Effector memory CD8-positive, alpha-beta T cell (primary cell): Measurements from ENCODE around the gene SOCS4.
"Not testable (repeated sequence)": the region's sequence is repeated elsewhere in the genome, so short reads cannot be mapped to it uniquely, and the experiment has no call there.

ENCODE experiments used
- ATAC-seq: fragments of 150-1000 bp; cut with Tn5 transposase; replicated peaks from 2 replicates; pipeline ENCODE4 v1.10.0; 2021; ENCODE audit warnings: mild to moderate bottlenecking, moderate library complexity
- DNase-seq, 3 experiments: peaks; one replicate each; pipeline ENCODE4 v3.0.0; 2021
- H3K27ac Mint-ChIP-seq, 2 donors: one replicate each; pipeline ENCODE4 v1.8.0; 2022; ENCODE audit warnings: mild to moderate bottlenecking in 2 of 2, mixed read lengths in 2 of 2, moderate library complexity in 2 of 2
- H3K27me3 Mint-ChIP-seq, 2 donors: one replicate each; pipeline ENCODE4 v1.8.0; 2022; ENCODE audit warnings: mixed read lengths in 2 of 2
- H3K36me3 Mint-ChIP-seq: one replicate; pipeline ENCODE4 v1.8.0; 2022; ENCODE audit warnings: mild to moderate bottlenecking, moderate library complexity, mixed read lengths; ENCODE audit not compliant: insufficient read depth
- H3K4me1 Mint-ChIP-seq, 2 donors: one replicate each; pipeline ENCODE4 v1.8.0; 2022; ENCODE audit warnings: low read depth in 2 of 2, mixed read lengths in 2 of 2
- H3K4me3 Mint-ChIP-seq, 2 donors: one replicate each; pipeline ENCODE4 v1.8.0; 2022; ENCODE audit warnings: mild to moderate bottlenecking in 2 of 2, mixed read lengths in 2 of 2, moderate library complexity in 2 of 2
- H3K9me3 Mint-ChIP-seq, 2 donors: one replicate each; pipeline ENCODE4 v1.8.0; 2022; ENCODE audit warnings: mixed read lengths in 2 of 2

Gene SOCS4

DNA sequence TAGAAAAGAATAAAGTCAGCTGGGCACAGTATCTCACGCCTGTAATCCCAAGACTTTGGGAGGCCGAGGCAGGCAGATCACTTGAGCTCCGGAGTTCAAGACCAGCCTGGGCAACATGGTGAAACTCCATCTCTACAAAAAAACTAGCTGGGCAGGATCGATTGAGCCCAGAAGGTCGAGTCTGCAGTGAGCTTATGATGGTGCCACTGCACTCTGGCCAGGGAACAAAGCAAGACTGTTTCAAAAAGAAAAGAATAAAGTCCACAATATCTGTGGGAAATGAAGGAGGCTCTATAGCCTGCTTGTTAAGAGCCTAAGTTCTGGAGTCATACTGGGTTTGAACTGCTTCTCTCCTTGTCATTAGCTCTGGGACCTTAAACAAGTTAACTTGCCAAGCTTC, 32.3 kb downstream of the SOCS4 start:
- no peak for DNase-seq
- H3K27me3 Mint-ChIP-seq: no peaks in the 10 kb centered on the region
- H3K27ac Mint-ChIP-seq: peak overlapping the region; percentile 51 to 83
- peaks cover 24 to 55% of the 10 kb centered on the region in 2 donors for H3K4me1 Mint-ChIP-seq
- ATAC-seq: no peak
- peaks cover 70% of the 10 kb centered on the region for H3K36me3 Mint-ChIP-seq
- no peak overlapping the region for H3K4me3 Mint-ChIP-seq
- no peaks in the 10 kb centered on the region for H3K9me3 Mint-ChIP-seq

DNA sequence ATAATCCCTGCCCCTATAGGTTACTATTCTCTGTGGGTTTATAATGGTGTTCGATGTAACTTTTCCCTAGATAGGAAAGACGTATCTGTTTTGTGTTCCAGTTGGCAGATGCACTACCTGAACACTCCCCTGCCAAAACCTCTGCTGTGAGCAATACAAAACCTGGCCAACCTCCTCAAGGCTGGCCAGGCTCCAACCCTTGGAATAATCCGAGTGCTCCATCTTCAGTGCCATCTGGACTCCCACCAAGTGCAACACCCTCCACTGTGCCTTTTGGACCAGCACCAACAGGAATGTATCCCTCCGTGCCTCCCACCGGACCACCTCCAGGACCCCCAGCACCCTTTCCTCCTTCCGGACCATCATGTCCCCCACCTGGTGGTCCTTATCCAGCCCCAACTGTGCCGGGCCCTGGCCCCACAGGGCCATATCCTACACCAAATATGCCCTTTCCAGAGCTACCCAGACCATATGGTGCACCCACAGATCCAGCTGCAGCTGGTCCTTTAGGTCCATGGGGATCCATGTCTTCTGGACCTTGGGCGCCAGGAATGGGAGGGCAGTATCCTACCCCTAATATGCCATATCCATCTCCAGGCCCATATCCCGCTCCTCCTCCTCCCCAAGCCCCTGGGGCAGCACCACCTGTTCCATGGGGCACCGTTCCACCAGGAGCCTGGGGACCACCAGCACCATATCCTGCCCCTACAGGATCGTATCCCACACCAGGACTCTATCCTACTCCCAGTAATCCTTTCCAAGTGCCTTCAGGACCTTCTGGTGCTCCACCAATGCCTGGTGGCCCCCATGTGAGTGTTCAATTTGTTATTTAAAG, 35.7 kb downstream of the SOCS4 start:
- Mint-ChIP-seq H3K27ac (peak overlapping the region in 1 of 2 donors; percentile 89), H3K27me3 (no peaks in the 10 kb centered on the region), H3K36me3 (peaks cover 91% of the 10 kb centered on the region), H3K4me3 (no peak overlapping the region), H3K4me1 (peaks cover 21 to 43% of the 10 kb centered on the region in 2 donors), H3K9me3 (no peaks in the 10 kb centered on the region)
- ATAC-seq (no peak), DNase-seq (no peak)

DNA sequence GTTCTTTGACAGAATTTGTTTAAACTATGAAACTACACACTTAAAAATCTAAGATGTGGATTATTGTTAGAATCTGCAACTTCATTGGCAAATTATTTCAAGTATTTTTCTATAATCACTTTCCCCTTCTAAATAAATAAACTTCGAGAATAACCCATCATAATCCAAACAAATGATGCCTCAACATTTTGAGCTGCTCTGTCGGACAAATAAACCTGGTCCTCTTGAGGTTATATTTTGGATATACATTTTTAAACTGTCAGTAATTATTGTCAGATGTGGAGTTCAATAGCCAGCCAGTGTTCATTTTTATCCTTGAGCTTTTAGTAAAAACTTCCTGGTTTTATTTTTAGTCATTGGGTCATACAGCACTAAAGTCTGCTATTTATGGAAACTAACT, 37.9 kb downstream of the SOCS4 start:
- H3K36me3 Mint-ChIP-seq: peaks cover 73% of the 10 kb centered on the region
- DNase-seq, H3K9me3 Mint-ChIP-seq, H3K27me3 Mint-ChIP-seq, ATAC-seq, H3K4me3 Mint-ChIP-seq: not testable (repeated sequence)
- H3K27ac Mint-ChIP-seq: peak overlapping the region in 1 of 2 donors; percentile 32
- H3K4me1 Mint-ChIP-seq: peaks cover 12 to 28% of the 10 kb centered on the region in 2 donors

DNA sequence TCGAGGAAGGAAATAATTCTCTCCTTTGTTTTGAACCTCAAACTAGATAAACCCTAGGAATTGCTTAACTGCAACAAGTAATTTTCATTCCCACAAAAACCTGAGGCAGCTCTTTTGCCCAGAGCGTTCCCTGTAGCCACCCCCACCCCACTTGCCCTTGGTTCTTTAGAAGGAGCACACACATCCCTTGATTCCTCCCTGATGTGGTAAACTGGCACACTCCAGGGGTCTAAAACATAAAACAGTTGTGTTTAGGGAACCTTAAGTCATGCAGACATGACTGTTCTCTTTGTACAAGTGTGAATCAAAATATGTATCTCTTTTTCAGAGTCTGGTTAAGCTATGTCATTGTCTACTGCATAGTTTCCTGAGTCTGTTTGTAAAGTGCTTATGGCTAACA, 38.4 kb downstream of the SOCS4 start:
- H3K4me3 Mint-ChIP-seq: no peak overlapping the region
- ATAC-seq: no peak
- no peak for DNase-seq
- H3K9me3 Mint-ChIP-seq: no peaks in the 10 kb centered on the region
- peak overlapping the region in 1 of 2 donors; percentile 32 for H3K27ac Mint-ChIP-seq
- H3K36me3 Mint-ChIP-seq: peaks cover 72% of the 10 kb centered on the region
- H3K27me3 Mint-ChIP-seq: no peaks in the 10 kb centered on the region
- H3K4me1 Mint-ChIP-seq: peaks cover 12 to 24% of the 10 kb centered on the region in 2 donors

DNA sequence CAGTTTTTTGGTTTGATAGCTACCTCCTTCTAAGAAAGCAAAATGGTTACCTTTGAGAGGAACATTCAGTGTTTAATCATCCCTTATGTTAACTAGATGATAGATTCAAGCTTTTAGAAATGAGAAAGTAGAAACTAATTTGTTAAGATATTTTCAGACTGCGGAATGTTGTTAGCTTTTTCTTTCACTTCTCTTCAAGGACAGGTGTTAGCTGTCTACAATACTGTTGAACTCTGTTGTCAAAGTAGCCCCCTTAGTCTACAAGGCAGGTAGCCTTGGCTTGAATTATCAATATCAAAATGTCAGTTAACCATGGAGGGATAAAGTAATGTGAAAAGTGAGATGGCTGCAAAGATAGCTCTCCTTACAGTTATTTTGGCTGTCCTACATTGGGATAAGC, 39.2 kb downstream of the SOCS4 start:
- Mint-ChIP-seq H3K27me3 (no peaks in the 10 kb centered on the region), H3K4me3 (no peak overlapping the region), H3K9me3 (no peaks in the 10 kb centered on the region), H3K4me1 (peaks cover 9 to 16% of the 10 kb centered on the region in 2 donors), H3K36me3 (peaks cover 63% of the 10 kb centered on the region), H3K27ac (peak overlapping the region in 1 of 2 donors; percentile 6)
- no peak for DNase-seq
- ATAC-seq: no peak

DNA sequence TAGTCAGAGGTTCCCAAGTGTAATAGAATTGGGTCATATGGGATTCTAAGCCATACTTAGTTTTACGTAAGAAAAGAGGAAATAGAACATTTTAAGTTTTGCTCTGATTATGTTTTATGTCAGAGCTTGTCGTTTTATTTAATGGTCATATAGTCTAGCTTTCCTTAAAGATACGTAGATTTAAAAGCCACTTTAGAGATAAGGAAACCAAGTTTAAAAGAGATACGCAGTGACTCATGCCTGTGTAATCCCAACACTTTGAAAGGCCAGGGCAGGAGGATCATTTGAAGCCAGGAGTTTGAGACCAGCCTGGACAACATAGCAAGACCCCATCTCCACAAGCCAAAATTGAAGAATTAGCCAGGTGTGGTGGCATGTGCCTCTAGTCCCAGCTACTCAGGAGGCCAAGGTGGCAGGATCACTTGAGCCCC, 44.0 kb downstream of the SOCS4 start:
- Mint-ChIP-seq H3K9me3 (no peaks in the 10 kb centered on the region), H3K4me3 (no peak overlapping the region), H3K36me3 (peaks cover 17% of the 10 kb centered on the region), H3K27me3 (no peaks in the 10 kb centered on the region), H3K4me1 (peaks cover 21 to 35% of the 10 kb centered on the region in 2 donors), H3K27ac (peak overlapping the region; percentile 81 to 86)
- ATAC-seq: no peak
- no peak for DNase-seq

DNA sequence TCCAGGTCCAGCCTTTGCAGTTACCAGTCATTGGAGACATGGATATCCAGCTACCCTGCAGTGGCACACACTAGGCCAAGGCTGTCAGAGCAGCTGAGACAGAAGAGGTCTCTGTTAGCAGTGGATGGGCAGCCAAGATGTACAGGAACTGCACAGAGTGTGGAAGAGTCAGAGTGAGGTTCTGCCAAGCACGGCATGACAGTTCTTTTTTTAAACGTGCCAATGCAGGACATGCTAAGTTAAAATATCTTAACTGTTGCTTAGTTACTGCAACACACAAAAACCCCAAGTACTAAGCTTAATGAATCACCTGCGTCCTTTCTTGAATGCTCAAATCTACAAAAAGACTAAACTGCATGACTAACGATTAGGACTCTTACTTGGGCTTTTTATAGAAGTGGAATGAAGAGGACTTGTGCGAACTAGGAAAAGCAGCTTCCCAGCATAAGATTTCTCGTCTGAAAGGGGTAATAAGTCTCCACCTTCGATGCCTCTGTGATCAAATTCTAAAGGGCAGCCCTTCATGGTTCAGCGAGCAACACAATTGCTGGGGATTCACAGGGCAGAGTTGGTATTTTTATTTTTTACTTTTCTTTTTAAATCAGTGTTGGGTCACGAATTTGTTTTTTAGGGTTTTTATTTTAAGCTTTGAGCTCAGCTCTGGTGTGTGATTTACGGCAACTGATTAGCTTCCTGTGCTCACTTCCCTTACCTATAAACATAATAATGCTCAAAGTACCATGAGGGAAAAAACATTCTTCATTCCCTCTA, 45.0 kb downstream of the SOCS4 start:
- H3K4me1 Mint-ChIP-seq: peaks cover 20 to 35% of the 10 kb centered on the region in 2 donors
- peak overlapping the region; percentile 81 to 86 for H3K27ac Mint-ChIP-seq
- H3K27me3 Mint-ChIP-seq: no peaks in the 10 kb centered on the region
- no peaks in the 10 kb centered on the region for H3K9me3 Mint-ChIP-seq
- peak in 1 of 3 experiments; percentile 9 for DNase-seq
- H3K36me3 Mint-ChIP-seq: peaks cover 6% of the 10 kb centered on the region
- peak overlapping the region; percentile 24 to 53 for H3K4me3 Mint-ChIP-seq
- peak; percentile 83 for ATAC-seq

DNA sequence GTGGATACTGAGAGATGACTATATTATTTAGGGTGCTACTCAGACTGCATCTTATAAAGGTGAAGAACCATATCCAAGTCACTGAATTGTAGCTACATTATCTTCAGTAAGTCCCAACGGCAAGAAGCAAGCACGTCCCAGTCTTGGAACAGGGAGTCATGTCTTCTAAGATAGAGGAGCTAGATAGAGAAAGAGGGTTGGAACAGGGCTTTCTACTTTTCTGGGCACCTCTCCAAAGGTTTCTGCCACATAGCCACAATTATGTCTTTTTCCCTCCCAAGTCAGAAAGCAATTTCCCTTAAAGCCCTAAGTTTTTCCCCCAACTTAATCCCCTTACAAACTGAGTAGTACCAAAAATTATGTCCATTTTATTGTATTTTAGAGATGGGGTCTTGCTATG, 46.8 kb downstream of the SOCS4 start:
- peak overlapping the region; percentile 62 to 91 for H3K27ac Mint-ChIP-seq
- H3K9me3 Mint-ChIP-seq: no peaks in the 10 kb centered on the region
- H3K4me1 Mint-ChIP-seq: peaks cover 20 to 35% of the 10 kb centered on the region in 2 donors
- ATAC-seq (no peak), DNase-seq (no peak)
- no peak overlapping the region for H3K4me3 Mint-ChIP-seq
- no peaks in the 10 kb centered on the region for H3K27me3 Mint-ChIP-seq
- no peaks in the 10 kb centered on the region for H3K36me3 Mint-ChIP-seq

DNA sequence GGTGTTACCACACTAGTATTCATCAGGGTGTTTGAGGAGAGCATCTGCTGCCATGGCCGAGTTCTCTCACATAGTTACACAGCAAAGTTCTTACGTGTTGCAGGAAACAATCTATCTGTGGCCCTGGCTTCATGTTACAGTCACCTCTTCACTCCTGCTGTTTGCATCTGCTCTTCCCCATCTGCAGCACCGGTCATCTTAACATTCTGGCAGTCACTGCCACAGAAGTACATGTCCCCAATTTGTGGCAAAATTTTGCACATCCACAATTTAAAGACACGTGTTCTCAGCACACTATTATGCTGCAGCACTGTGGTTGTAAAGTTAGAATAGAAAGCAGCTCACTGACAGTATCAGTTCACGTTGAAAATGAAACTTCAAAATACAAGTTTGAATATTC, 47.6 kb downstream of the SOCS4 start:
- peak; percentile 16 for ATAC-seq
- peak overlapping the region; percentile 68 to 84 for H3K4me3 Mint-ChIP-seq
- H3K27me3 Mint-ChIP-seq: no peaks in the 10 kb centered on the region
- no peaks in the 10 kb centered on the region for H3K9me3 Mint-ChIP-seq
- DNase-seq: no peak
- H3K4me1 Mint-ChIP-seq: peaks cover 20 to 35% of the 10 kb centered on the region in 2 donors
- peak overlapping the region; percentile 62 to 91 for H3K27ac Mint-ChIP-seq
- no peaks in the 10 kb centered on the region for H3K36me3 Mint-ChIP-seq

DNA sequence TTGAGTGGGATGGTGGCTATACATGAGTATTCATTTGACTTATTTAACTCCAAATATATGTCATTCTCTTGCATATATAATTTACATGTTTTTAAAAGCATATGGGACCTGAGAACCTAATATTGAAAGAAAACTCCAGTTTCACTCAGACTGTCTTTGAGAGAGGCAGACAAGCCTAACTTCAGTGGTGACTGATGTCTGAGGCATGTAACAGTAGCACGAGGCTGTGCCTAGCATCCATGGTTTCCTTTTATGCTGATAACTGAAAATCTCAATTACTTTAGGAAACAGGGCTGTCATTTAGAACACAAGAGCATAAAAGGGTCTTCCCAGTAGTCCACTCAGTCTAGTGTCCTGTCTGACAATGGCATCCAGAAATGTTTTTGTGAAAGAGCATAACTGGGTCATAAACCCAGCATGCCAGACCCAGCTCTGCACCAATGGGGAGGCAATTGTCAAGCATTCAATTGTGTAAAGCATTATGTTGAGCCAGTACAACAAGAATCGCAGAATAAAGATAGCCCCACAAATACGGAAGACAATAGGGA, 48.7 kb downstream of the SOCS4 start:
- Mint-ChIP-seq H3K27ac (peak overlapping the region; percentile 62 to 91), H3K4me3 (peak overlapping the region; percentile 68 to 84), H3K27me3 (no peaks in the 10 kb centered on the region), H3K4me1 (peaks cover 20 to 35% of the 10 kb centered on the region in 2 donors), H3K36me3 (no peaks in the 10 kb centered on the region), H3K9me3 (no peaks in the 10 kb centered on the region)
- no peak for DNase-seq
- ATAC-seq: no peak

DNA sequence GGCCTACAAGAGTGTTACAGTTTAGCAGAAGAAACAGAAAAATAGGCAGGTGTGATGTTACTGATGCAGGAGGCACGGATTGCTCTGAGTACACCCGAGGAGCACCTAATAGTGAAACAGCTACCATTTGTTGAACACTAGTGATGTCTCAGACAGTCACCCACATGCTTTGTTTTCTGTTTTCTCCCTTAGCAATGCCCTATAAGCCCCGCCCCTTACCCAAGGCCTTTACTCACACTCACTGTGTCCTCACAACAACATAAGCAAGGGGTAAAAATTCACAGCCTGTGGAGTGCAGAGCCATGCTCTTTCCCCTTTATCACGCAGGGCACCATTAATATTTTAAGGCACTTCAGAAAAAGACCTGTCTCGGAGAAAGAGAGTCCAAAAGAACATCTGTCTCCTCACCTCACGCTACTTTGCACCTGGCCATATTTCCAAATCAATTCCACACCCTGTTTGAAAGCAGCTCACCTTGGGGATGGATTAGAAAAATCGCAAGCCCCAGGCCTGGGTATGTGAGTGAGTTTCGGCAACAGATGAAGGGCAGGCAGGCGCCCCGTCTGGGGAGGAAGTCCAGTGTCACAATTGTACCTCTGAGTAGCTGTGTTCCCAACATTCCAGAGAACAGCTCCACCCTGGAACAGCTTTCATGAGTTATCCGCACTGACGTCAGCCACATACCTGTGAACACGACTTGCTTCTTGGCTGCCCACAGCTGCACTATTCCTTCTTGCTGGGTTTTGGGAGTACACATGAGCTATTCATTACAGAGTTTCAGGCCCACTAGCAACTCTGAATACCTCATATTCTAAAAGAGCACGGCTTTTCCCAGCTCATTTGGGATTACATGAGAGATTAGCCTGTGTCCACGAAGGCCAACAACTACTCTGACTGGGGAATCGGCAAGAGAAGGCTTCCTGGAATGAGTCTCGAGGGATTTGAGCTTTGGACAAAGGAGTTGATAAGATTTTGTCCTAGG, 50.4 kb downstream of the SOCS4 start:
- H3K36me3 Mint-ChIP-seq: no peaks in the 10 kb centered on the region
- ATAC-seq: peak; percentile 33
- no peak for DNase-seq
- H3K27me3 Mint-ChIP-seq: no peaks in the 10 kb centered on the region
- no peak overlapping the region for H3K27ac Mint-ChIP-seq
- H3K4me3 Mint-ChIP-seq: no peak overlapping the region
- no peaks in the 10 kb centered on the region for H3K9me3 Mint-ChIP-seq
- H3K4me1 Mint-ChIP-seq: peaks cover 12 to 26% of the 10 kb centered on the region in 2 donors

DNA sequence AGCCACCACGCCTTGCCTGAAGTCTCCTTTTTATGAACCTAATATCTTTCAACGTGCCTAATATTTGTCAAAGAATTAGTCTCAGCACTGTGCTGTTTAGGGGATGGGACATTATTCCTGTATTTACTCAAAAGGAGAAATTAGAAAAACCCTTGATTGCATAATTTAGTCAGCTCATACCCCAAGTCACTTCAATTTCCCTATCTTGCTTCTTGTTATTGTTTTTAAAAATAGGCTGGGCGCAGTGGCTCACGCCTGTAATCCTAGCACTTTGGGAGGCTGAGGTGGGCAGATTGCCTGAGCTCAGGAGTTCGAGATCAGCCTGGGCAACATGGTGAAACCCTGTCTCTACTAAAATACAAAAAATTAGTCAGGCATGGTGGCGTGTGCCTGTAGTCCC, 52.9 kb downstream of the SOCS4 start:
- ATAC-seq, H3K4me3 Mint-ChIP-seq, H3K27ac Mint-ChIP-seq, H3K27me3 Mint-ChIP-seq, H3K9me3 Mint-ChIP-seq, H3K36me3 Mint-ChIP-seq, DNase-seq: not testable (repeated sequence)
- H3K4me1 Mint-ChIP-seq: peaks cover 2 to 11% of the 10 kb centered on the region in 2 donors
